ENCODE results near the gene MUC3A.
"Not testable (repeated sequence)": the region's sequence is repeated elsewhere in the genome, so short reads cannot be mapped to it uniquely, and the experiment has no call there.

- not testable (repeated sequence) for TF ChIP-seq EZH2phosphoT487 (IDR thresholded peaks at IDR 0.05; ENCODE audit: unreplicated experiment); EZH2 (IDR thresholded peaks at IDR 0.05; ENCODE audit: low read depth, unreplicated experiment); ZNF114 (CRISPR knock-in tag; IDR thresholded peaks at IDR 0.05); NANOG (IDR thresholded peaks at IDR 0.05; ENCODE audit: borderline replicate concordance); REST (IDR thresholded peaks at IDR 0.05; ENCODE audit: unreplicated experiment); POLR2AphosphoS5 (IDR thresholded peaks at IDR 0.05; ENCODE audit: low read depth); CREB1 (CRISPR knock-in tag; IDR thresholded peaks at IDR 0.05; ENCODE audit: low read depth)
- TF ChIP-seq, protein P1, sequence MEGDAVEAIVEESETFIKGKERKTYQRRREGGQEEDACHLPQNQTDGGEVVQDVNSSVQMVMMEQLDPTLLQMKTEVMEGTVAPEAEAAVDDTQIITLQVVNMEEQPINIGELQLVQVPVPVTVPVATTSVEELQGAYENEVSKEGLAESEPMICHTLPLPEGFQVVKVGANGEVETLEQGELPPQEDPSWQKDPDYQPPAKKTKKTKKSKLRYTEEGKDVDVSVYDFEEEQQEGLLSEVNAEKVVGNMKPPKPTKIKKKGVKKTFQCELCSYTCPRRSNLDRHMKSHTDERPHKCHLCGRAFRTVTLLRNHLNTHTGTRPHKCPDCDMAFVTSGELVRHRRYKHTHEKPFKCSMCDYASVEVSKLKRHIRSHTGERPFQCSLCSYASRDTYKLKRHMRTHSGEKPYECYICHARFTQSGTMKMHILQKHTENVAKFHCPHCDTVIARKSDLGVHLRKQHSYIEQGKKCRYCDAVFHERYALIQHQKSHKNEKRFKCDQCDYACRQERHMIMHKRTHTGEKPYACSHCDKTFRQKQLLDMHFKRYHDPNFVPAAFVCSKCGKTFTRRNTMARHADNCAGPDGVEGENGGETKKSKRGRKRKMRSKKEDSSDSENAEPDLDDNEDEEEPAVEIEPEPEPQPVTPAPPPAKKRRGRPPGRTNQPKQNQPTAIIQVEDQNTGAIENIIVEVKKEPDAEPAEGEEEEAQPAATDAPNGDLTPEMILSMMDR (conservative IDR thresholded peaks at IDR 0.05; ENCODE audit: low read depth in 2 of 2), result not testable (repeated sequence)
- TF ChIP-seq, protein P2, sequence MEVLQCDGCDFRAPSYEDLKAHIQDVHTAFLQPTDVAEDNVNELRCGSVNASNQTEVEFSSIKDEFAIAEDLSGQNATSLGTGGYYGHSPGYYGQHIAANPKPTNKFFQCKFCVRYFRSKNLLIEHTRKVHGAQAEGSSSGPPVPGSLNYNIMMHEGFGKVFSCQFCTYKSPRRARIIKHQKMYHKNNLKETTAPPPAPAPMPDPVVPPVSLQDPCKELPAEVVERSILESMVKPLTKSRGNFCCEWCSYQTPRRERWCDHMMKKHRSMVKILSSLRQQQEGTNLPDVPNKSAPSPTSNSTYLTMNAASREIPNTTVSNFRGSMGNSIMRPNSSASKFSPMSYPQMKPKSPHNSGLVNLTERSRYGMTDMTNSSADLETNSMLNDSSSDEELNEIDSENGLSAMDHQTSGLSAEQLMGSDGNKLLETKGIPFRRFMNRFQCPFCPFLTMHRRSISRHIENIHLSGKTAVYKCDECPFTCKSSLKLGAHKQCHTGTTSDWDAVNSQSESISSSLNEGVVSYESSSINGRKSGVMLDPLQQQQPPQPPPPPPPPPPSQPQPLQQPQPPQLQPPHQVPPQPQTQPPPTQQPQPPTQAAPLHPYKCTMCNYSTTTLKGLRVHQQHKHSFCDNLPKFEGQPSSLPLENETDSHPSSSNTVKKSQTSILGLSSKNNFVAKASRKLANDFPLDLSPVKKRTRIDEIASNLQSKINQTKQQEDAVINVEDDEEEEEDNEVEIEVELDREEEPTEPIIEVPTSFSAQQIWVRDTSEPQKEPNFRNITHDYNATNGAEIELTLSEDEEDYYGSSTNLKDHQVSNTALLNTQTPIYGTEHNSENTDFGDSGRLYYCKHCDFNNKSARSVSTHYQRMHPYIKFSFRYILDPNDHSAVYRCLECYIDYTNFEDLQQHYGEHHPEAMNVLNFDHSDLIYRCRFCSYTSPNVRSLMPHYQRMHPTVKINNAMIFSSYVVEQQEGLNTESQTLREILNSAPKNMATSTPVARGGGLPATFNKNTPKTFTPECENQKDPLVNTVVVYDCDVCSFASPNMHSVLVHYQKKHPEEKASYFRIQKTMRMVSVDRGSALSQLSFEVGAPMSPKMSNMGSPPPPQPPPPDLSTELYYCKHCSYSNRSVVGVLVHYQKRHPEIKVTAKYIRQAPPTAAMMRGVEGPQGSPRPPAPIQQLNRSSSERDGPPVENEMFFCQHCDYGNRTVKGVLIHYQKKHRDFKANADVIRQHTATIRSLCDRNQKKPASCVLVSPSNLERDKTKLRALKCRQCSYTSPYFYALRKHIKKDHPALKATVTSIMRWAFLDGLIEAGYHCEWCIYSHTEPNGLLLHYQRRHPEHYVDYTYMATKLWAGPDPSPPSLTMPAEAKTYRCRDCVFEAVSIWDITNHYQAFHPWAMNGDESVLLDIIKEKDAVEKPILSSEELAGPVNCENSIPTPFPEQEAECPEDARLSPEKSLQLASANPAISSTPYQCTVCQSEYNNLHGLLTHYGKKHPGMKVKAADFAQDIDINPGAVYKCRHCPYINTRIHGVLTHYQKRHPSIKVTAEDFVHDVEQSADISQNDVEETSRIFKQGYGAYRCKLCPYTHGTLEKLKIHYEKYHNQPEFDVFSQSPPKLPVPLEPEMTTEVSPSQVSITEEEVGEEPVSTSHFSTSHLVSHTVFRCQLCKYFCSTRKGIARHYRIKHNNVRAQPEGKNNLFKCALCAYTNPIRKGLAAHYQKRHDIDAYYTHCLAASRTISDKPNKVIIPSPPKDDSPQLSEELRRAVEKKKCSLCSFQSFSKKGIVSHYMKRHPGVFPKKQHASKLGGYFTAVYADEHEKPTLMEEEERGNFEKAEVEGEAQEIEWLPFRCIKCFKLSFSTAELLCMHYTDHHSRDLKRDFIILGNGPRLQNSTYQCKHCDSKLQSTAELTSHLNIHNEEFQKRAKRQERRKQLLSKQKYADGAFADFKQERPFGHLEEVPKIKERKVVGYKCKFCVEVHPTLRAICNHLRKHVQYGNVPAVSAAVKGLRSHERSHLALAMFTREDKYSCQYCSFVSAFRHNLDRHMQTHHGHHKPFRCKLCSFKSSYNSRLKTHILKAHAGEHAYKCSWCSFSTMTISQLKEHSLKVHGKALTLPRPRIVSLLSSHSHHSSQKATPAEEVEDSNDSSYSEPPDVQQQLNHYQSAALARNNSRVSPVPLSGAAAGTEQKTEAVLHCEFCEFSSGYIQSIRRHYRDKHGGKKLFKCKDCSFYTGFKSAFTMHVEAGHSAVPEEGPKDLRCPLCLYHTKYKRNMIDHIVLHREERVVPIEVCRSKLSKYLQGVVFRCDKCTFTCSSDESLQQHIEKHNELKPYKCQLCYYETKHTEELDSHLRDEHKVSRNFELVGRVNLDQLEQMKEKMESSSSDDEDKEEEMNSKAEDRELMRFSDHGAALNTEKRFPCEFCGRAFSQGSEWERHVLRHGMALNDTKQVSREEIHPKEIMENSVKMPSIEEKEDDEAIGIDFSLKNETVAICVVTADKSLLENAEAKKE (CRISPR knock-in tag; IDR thresholded peaks at IDR 0.05), result not testable (repeated sequence)
These were observed 35.0 kb downstream of the MUC3A start for GRCh38 chr7:100984241-100984918.
